HG02885 (cell line): ENCODE data around the gene GNL1.
"Not testable (repeated sequence)": the region's sequence is repeated elsewhere in the genome, so short reads cannot be mapped to it uniquely, and the experiment has no call there.

Source experiments
- ATAC-seq: cut with Tn5 transposase; IDR thresholded peaks from one replicate; pipeline ENCODE4 v1.9.1; 2021; ENCODE audit warnings: mild to moderate bottlenecking; ENCODE audit not compliant: unreplicated experiment, poor library complexity

The GNL1 gene, protein sequence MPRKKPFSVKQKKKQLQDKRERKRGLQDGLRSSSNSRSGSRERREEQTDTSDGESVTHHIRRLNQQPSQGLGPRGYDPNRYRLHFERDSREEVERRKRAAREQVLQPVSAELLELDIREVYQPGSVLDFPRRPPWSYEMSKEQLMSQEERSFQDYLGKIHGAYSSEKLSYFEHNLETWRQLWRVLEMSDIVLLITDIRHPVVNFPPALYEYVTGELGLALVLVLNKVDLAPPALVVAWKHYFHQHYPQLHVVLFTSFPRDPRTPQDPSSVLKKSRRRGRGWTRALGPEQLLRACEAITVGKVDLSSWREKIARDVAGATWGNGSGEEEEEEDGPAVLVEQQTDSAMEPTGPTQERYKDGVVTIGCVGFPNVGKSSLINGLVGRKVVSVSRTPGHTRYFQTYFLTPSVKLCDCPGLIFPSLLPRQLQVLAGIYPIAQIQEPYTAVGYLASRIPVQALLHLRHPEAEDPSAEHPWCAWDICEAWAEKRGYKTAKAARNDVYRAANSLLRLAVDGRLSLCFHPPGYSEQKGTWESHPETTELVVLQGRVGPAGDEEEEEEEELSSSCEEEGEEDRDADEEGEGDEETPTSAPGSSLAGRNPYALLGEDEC

GRCh38 chr6:30556066-30556905 is at the start of gene GNL1:
Gene GNL1, minus strand, starts transcription at chr6:30556489. Its CDS starts 286 bp downstream, at chr6:30556203.
- peak; percentile 84 for ATAC-seq

GRCh38 chr6:30603961-30604360 is 47.7 kb upstream of the GNL1 start:
- no peak for ATAC-seq

GRCh38 chr6:30601815-30602641 is 45.7 kb upstream of the GNL1 start:
- ATAC-seq: no peak

DNA sequence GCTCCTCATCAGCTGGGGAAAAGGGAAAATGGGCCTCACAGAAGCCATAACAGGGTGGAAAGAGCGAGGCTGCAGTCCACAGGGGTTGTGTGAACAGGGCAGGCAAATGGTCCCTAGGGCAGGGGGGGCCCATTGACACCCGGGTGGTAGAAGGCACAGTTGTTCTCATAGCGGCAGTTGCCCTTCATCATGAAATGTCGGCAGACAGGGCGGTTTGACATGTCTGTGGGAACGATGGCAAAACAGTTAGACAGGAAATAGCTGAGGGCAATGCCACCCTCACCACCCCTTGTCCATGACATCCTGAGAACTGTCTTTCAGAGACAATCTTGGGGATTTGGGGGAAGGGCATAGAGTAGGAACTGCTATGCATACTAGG is 45.1 kb upstream of the GNL1 start:
- no peak for ATAC-seq

DNA sequence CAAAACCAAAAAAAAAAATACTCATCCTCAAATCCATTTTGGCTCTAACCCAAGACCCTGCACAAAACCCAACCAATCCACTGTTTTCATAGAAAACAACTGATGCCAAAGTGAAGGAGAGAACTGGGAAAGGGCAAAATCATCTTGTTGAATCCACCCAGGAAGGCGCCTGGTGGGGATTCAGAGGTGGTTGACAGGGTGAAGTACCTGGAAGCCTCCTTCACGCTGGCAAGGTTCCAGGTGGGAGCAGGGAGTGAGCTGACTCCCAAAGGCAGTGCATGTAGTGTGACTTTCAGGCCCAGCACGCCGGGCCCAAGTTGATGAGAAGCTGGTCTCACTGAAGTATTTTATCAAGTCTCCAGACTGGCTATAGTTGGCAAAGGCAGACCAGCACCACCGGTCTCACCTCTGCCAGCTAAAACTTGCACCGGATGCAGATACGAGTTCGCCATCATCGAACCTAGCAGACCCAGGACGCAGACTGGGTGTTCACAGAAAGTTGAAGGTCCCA is 44.2 kb upstream of the GNL1 start:
- ATAC-seq: no peak

DNA sequence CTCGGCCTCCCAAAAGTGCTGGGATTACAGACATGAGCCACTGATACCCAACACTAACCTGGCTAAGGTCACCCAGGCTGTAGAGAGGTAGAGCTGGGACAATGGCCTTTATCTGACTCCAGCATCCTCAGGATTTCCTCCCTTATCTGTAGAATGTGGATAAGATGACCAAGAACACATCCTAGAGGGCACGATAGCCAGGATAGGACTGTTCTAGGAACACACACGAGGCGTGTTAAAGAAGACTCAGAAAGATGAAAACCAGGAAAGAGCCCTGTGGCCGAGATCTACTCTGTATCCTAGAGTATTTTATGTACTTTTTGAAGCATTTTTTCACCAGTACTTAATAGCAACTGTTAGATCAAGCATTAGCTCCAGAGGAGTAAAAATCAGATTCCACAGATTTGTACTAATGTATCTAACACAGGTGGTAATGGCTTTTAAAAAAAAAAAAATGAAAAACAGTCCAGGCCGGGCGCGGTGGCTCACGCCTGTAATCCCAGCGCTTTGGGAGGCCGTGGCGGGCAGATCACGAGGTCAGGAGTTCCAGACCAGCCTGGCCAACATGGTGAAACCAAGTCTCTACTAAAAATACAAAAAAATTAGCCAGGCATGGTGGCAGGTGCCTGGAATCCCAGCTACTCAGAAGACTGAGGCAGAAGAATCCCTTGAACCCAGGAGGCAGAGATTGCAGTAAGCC is 43.5 kb upstream of the GNL1 start:
- no peak for ATAC-seq

DNA sequence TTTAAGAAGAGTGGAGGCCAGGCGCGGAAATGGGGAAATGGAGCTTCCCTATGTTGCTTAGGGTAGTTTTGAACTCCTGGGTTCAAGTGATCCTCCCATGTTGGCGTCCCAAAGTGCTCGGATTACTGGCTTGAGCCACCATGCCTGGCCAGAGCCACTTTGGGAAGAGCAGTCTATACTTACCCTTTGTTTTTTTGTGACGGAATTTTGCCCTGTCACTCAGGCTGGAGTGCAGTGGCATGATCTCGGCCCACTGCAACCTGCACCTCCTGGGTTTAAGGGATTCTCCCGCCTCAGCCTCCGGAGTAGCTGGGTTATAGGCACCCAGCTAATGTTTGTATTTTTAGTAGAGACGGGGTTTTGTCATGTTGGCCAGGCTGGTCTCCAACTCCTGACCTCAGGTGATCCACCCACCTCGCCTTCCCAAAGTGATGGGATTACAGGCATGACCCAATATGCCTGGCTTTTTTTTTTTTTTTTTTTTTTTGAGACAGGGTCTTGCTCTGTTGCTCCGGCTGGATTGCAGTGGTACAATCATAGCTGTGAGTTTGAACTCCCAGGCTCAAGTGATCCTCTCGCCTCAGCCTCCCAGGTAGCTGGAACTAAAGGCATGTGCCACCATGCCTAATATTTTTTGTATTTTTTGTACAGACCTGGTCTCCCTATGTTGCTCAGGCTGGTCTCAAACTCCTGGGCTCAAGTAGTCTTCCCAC is 42.8 kb upstream of the GNL1 start:
- no peak for ATAC-seq

DNA sequence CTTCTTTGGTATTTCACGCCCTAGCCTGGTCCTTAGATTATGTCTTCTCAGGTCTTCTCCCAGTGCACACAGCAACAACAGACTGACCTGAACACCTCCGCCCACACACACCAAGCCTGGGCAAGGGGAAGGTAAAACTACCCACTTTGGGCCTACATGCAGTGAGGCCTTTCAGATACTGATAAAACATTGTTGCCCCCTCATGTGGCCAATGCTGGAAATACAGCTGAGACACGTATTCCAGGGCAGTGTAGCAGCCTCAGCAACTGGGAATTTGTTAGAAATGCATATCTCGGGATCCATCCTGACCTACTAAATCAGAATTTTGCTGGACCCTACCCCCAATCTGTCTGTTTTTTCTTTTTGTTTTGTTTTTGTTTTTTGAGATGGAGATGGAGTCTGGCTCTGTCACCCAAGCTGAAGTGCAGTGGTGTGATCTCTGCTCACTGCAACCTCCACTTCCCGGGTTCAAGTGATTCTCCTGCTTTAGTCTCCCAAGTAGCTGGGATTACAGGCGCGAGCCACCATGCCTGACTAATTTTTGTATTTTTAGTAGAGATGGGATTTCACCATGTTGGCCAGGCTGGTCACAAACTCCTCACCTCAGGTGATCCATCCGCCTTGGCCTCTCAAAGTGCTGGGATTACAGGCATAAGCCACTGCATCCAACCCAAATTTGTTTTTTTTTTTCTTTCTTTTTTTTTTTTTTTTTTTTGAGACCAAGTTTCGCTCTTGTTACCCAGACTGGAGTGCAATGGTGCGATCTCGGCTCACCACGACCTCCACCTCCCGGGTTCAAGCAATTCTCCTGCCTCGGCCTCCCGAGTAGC is 41.2 kb upstream of the GNL1 start:
- not testable (repeated sequence) for ATAC-seq

GRCh38 chr6:30592287-30592686 is 36.0 kb upstream of the GNL1 start:
- no peak for ATAC-seq

GRCh38 chr6:30591008-30591407 is 34.7 kb upstream of the GNL1 start:
- no peak for ATAC-seq

GRCh38 chr6:30590509-30590908 is 34.2 kb upstream of the GNL1 start:
- ATAC-seq: no peak

GRCh38 chr6:30589754-30590358 is 33.6 kb upstream of the GNL1 start:
- ATAC-seq: no peak

GRCh38 chr6:30583921-30584320 is 27.6 kb upstream of the GNL1 start:
- no peak for ATAC-seq

GRCh38 chr6:30578051-30578450 is 21.8 kb upstream of the GNL1 start:
- ATAC-seq: no peak

DNA sequence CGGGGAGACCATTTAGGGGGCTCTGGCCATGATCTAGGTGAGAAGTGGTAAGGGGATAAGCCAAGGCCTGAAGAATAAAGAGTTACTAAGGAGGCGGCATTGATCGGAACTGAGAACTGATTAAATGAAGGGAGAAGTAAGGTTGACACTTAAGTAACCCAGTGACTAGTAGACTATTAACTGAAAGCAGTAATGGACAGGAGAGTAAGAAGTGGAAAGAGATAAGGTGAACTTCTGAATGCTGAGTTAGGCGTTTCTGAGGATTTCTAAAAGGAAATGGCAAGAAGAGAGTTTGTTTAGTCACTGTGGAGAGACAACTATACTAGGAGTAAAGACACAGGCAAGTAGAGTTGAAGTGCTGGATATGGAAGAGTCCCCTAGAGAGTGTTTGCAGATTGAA is 16.8 kb upstream of the GNL1 start:
- no peak for ATAC-seq

DNA sequence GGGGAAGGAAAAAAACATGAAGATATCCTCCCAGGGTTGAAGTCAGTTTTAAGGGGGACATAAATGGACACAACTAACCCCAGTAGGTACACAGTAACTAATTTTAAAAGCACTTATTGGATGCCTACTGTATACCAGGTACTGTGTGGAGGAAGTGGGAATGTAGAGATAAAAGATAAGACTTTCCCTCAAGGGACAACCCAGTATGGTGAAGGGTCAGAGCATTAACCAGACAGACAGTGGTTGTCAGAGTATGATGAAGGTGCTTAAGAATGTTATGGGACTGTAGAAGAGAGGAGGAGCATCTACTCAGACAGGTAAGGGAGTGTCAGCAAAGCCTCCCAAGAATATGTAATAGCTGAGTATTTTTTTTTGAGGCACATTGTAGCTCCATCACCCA is 15.9 kb upstream of the GNL1 start:
- ATAC-seq: no peak

DNA sequence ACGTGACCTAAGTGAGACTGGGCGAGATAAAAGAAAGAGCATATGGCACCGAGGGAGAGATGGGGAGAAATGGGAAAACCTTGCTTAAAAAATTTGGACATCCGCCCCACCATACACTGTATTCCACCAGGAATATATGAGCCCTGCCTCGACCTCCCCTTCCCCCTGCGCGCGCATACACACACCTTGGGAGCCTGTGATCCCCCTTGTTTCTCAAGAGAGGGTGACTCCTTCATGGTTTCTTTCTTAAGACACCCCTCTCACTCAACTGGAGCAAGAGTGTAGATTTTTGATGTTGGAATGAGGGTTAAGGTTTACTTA is 15.4 kb upstream of the GNL1 start:
- no peak for ATAC-seq
